ENCODE measurements around the gene KIF26B. TPM values are rescaled to one million over a fixed set of nuclear protein-coding genes. Genes with fewer than 3 reads are reported as not detected.

The KIF26B gene
- polyA plus RNA-seq, 1 of the 3 experiments (the other 2 are of a cell fraction), result 2.6 TPM

DNA sequence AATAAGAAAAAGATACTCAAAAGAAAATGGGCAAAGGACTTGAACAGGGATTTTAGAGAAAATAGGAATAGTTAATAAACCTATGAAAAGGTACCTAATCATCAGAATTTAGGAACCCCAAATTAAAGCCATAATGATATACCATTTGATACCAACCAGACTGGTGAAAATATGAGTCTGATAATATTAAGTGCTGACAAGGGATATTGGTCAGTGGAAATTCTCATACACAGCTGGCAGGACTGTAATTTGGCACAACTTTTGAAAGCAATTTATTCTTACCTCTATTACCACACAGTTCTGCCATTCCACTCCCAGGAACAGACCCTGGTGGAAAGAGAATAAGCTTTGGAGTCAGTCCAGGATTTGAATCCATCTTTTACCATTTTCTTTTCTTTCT is 111.3 kb downstream of the KIF26B start:
- no peaks in the 10 kb centered on the region for H3K9me2 ChIP-seq
- no peaks in the 10 kb centered on the region for H3K27me3 ChIP-seq (ENCODE audit: insufficient read depth)
- H2AFZ ChIP-seq (ENCODE audit: low read depth), result no peak overlapping the region
- POLR2A ChIA-PET, result no interaction called here
- no peak overlapping the region for H3K4me3 ChIP-seq (ENCODE audit: low read depth in 2 of 2, low read length in 1 of 2)
- H3K36me3 ChIP-seq (replicated peaks in 1 of 2; ENCODE audit: control insufficient read depth in 1 of 2, insufficient read depth in 2 of 2, low read length in 1 of 2), result peaks cover 0 to 6% of the 10 kb centered on the region in 2 experiments
- no peak overlapping the region for H3K4me2 ChIP-seq
- peaks cover 0 to 7% of the 10 kb centered on the region in 2 experiments; a peak in 1 of 4 replicates for H3K4me1 ChIP-seq (ENCODE audit: control insufficient read depth in 1 of 2, insufficient read depth in 2 of 2, low read depth in 1 of 2, low read length in 1 of 2)
- no peaks in the 10 kb centered on the region for H3K79me2 ChIP-seq (ENCODE audit: insufficient read depth)
- no peak overlapping the region for H3K27ac ChIP-seq (ENCODE audit: low read depth in 2 of 2, low read length in 1 of 2)
- DNase-seq, result no peak
- H3K9me3 ChIP-seq, result 0 out of 2 replicates have a peak, but pooled peaks cover 5% of the 10 kb centered on the region
- H4K20me1 ChIP-seq (ENCODE audit: insufficient read depth), result no peaks in the 10 kb centered on the region; the same call in 1 of the 2 replicates
- H3F3A ChIP-seq (replicated peaks; ENCODE audit: insufficient read depth), result no peaks in the 10 kb centered on the region
- CTCF ChIA-PET, result interaction anchor here (0.6 kb wide), 1 partner anchor 28 kb away, joined by 3 read pairs; no protein-coding TSS in a partner anchor
- TF ChIP-seq, protein P1, sequence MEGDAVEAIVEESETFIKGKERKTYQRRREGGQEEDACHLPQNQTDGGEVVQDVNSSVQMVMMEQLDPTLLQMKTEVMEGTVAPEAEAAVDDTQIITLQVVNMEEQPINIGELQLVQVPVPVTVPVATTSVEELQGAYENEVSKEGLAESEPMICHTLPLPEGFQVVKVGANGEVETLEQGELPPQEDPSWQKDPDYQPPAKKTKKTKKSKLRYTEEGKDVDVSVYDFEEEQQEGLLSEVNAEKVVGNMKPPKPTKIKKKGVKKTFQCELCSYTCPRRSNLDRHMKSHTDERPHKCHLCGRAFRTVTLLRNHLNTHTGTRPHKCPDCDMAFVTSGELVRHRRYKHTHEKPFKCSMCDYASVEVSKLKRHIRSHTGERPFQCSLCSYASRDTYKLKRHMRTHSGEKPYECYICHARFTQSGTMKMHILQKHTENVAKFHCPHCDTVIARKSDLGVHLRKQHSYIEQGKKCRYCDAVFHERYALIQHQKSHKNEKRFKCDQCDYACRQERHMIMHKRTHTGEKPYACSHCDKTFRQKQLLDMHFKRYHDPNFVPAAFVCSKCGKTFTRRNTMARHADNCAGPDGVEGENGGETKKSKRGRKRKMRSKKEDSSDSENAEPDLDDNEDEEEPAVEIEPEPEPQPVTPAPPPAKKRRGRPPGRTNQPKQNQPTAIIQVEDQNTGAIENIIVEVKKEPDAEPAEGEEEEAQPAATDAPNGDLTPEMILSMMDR (IDR thresholded peaks at IDR 0.05), result no peak
- TF ChIP-seq RCOR1 (IDR thresholded peaks at IDR 0.05; ENCODE audit: low read length) (no peak), GATA2 (CRISPR knock-in tag; IDR thresholded peaks at IDR 0.05) (no peak)
- TF ChIP-seq, protein P2, sequence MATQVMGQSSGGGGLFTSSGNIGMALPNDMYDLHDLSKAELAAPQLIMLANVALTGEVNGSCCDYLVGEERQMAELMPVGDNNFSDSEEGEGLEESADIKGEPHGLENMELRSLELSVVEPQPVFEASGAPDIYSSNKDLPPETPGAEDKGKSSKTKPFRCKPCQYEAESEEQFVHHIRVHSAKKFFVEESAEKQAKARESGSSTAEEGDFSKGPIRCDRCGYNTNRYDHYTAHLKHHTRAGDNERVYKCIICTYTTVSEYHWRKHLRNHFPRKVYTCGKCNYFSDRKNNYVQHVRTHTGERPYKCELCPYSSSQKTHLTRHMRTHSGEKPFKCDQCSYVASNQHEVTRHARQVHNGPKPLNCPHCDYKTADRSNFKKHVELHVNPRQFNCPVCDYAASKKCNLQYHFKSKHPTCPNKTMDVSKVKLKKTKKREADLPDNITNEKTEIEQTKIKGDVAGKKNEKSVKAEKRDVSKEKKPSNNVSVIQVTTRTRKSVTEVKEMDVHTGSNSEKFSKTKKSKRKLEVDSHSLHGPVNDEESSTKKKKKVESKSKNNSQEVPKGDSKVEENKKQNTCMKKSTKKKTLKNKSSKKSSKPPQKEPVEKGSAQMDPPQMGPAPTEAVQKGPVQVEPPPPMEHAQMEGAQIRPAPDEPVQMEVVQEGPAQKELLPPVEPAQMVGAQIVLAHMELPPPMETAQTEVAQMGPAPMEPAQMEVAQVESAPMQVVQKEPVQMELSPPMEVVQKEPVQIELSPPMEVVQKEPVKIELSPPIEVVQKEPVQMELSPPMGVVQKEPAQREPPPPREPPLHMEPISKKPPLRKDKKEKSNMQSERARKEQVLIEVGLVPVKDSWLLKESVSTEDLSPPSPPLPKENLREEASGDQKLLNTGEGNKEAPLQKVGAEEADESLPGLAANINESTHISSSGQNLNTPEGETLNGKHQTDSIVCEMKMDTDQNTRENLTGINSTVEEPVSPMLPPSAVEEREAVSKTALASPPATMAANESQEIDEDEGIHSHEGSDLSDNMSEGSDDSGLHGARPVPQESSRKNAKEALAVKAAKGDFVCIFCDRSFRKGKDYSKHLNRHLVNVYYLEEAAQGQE (IDR thresholded peaks at IDR 0.05; ENCODE audit: low read depth, low read length), result no peak
- H3K9ac ChIP-seq, result no peak overlapping the region

DNA sequence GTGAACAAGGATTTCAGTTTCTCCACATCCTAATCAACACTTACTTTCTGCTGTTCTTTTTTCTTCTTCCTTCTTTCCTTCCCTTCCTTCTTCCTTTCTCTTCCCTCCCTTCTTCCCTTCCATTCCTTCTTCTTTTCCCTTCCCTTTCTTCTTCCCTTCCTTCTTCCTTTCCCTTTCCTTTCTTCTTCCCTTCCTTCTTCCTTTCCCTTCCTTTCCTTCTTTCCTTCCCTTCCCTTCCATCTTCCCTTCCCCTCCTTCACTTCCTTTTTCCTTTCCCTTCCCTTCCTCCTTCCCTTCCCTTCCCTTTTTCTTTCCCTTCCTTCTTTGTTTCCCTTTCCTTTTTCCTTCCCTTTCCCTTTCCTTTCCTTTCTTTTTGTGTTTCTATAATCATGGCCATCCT is 115.3 kb downstream of the KIF26B start:
- H4K20me1 ChIP-seq (ENCODE audit: insufficient read depth), result no peaks in the 10 kb centered on the region; the same call in 1 of the 2 replicates
- no peak overlapping the region for H3K4me3 ChIP-seq (ENCODE audit: low read depth in 2 of 2, low read length in 1 of 2)
- 0 out of 2 replicates have a peak, but pooled peaks cover 8% of the 10 kb centered on the region for H3K9me3 ChIP-seq
- no peaks in the 10 kb centered on the region for H3K4me1 ChIP-seq (ENCODE audit: control insufficient read depth in 1 of 2, insufficient read depth in 2 of 2, low read depth in 1 of 2, low read length in 1 of 2)
- no peak overlapping the region for H3K9ac ChIP-seq
- H3K4me2 ChIP-seq, result no peak overlapping the region
- no peaks in the 10 kb centered on the region for H3K36me3 ChIP-seq (replicated peaks in 1 of 2; ENCODE audit: control insufficient read depth in 1 of 2, insufficient read depth in 2 of 2, low read length in 1 of 2)
- H2AFZ ChIP-seq (ENCODE audit: low read depth), result no peak overlapping the region
- no peaks in the 10 kb centered on the region for H3K9me2 ChIP-seq
- CTCF ChIA-PET, result no interaction called here
- no peaks in the 10 kb centered on the region for H3K27me3 ChIP-seq (ENCODE audit: insufficient read depth)
- H3K79me2 ChIP-seq (ENCODE audit: insufficient read depth), result no peaks in the 10 kb centered on the region
- POLR2A ChIA-PET, result no interaction called here
- DNase-seq, result no peak
- H3F3A ChIP-seq (replicated peaks; ENCODE audit: insufficient read depth), result no peaks in the 10 kb centered on the region
- no peak overlapping the region for H3K27ac ChIP-seq (ENCODE audit: low read depth in 2 of 2, low read length in 1 of 2)
- TF ChIP-seq, protein P3, sequence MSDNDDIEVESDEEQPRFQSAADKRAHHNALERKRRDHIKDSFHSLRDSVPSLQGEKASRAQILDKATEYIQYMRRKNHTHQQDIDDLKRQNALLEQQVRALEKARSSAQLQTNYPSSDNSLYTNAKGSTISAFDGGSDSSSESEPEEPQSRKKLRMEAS (IDR thresholded peaks at IDR 0.05; ENCODE audit: low read depth), result no peak
- TF ChIP-seq GATA2 (CRISPR knock-in tag; IDR thresholded peaks at IDR 0.05) (no peak), FOXJ3 (CRISPR knock-in tag; IDR thresholded peaks at IDR 0.05) (no peak), JUND (IDR thresholded peaks at IDR 0.05) (no peak), TEAD4 (IDR thresholded peaks at IDR 0.05; ENCODE audit: borderline replicate concordance, insufficient read depth) (no peak), TCF12 (IDR thresholded peaks at IDR 0.05) (no peak), EP300 (IDR thresholded peaks at IDR 0.05; ENCODE audit: borderline replicate concordance in 1 of 2, low read depth in 1 of 2, low read length in 1 of 2) (no peak), RAD21 (IDR thresholded peaks at IDR 0.05; ENCODE audit: low read length) (no peak)
- TF ChIP-seq, protein P4, sequence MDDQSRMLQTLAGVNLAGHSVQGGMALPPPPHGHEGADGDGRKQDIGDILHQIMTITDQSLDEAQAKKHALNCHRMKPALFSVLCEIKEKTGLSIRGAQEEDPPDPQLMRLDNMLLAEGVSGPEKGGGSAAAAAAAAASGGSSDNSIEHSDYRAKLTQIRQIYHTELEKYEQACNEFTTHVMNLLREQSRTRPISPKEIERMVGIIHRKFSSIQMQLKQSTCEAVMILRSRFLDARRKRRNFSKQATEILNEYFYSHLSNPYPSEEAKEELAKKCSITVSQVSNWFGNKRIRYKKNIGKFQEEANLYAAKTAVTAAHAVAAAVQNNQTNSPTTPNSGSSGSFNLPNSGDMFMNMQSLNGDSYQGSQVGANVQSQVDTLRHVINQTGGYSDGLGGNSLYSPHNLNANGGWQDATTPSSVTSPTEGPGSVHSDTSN (IDR thresholded peaks at IDR 0.05), result no peak
- TF ChIP-seq, protein P5, sequence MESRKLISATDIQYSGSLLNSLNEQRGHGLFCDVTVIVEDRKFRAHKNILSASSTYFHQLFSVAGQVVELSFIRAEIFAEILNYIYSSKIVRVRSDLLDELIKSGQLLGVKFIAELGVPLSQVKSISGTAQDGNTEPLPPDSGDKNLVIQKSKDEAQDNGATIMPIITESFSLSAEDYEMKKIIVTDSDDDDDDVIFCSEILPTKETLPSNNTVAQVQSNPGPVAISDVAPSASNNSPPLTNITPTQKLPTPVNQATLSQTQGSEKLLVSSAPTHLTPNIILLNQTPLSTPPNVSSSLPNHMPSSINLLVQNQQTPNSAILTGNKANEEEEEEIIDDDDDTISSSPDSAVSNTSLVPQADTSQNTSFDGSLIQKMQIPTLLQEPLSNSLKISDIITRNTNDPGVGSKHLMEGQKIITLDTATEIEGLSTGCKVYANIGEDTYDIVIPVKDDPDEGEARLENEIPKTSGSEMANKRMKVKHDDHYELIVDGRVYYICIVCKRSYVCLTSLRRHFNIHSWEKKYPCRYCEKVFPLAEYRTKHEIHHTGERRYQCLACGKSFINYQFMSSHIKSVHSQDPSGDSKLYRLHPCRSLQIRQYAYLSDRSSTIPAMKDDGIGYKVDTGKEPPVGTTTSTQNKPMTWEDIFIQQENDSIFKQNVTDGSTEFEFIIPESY (IDR thresholded peaks at IDR 0.05; ENCODE audit: borderline replicate concordance, low read depth), result no peak
- TF ChIP-seq, protein P1 (IDR thresholded peaks at IDR 0.05), result no peak
- TF ChIP-seq, protein P6, sequence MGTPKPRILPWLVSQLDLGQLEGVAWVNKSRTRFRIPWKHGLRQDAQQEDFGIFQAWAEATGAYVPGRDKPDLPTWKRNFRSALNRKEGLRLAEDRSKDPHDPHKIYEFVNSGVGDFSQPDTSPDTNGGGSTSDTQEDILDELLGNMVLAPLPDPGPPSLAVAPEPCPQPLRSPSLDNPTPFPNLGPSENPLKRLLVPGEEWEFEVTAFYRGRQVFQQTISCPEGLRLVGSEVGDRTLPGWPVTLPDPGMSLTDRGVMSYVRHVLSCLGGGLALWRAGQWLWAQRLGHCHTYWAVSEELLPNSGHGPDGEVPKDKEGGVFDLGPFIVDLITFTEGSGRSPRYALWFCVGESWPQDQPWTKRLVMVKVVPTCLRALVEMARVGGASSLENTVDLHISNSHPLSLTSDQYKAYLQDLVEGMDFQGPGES (IDR thresholded peaks at IDR 0.05; ENCODE audit: low read depth, low read length), result no peak

Data from SK-N-SH (cell line).